HEK293 (cell line): ENCODE data around the gene CNTNAP5.

Experiments
- CTCF ChIA-PET: fragments of 350-600 bp; formaldehyde crosslinking; extraction: SDS; loops from one replicate; lab custom pipeline; 2021; ENCODE audit warnings: antibody characterized with exemption; lab: Yijun Ruan, JAX
- POLR2A ChIA-PET: fragments of 300-600 bp; formaldehyde crosslinking; extraction: SDS; loops from one replicate; lab custom pipeline; 2020; ENCODE audit warnings: antibody characterized with exemption, inconsistent platforms; lab: Yijun Ruan, JAX
- H3K27ac ChIP-seq: fragments of 200-500 bp; sonication (Bioruptor generic); 2 replicates; pipeline ENCODE4 v1.5.1; 2014; ENCODE audit warnings: low read depth, low read length, control low read depth, inconsistent platforms; ENCODE audit errors: extremely low read depth
- H3K36me3 ChIP-seq, 2 experiments: fragments of 200-500 bp in 1 of 2; sonication (Bioruptor generic) in 1 of 2; 1 replicate in 1 of 2; 2 replicates in 1 of 2; pipeline ENCODE4 v1.5.1; 2014 to 2017; ENCODE audit warnings: inconsistent platforms in 2 of 2, low read length in 2 of 2; ENCODE audit not compliant: control insufficient read depth in 2 of 2, insufficient read depth in 1 of 2
- H3K4me1 ChIP-seq: fragments of 200-500 bp; sonication (Bioruptor generic); 2 replicates; pipeline ENCODE4 v1.5.1; 2014; ENCODE audit warnings: mild to moderate bottlenecking, low read length, inconsistent platforms; ENCODE audit not compliant: control insufficient read depth, insufficient read depth
- H3K4me3 ChIP-seq: 2 replicates; pipeline ENCODE4 v1.5.1; 2011; ENCODE audit warnings: low read depth, mild to moderate bottlenecking, control low read depth, low read length, moderate library complexity
- H3K9me3 ChIP-seq: fragments of 200-500 bp; sonication (Bioruptor generic); 2 replicates; pipeline ENCODE4 v1.5.1; 2014; ENCODE audit warnings: low read depth, low read length, inconsistent platforms; ENCODE audit not compliant: control insufficient read depth, insufficient read depth
- GLI4 ChIP-seq: fragments of 450-650 bp; formaldehyde crosslinking; IDR thresholded peaks from 2 replicates; pipeline ENCODE4 v1.5.1; 2016; ENCODE audit warnings: missing biosample characterization, missing genetic modification characterization
- KLF7 ChIP-seq: fragments of 450-650 bp; formaldehyde crosslinking; IDR thresholded peaks from 2 replicates; pipeline ENCODE4 v1.5.1; 2016; ENCODE audit warnings: missing biosample characterization, missing genetic modification characterization, borderline replicate concordance
- RBAK ChIP-seq: fragments of 450-650 bp; formaldehyde crosslinking; IDR thresholded peaks from 2 replicates; pipeline ENCODE4 v1.5.1; 2016; ENCODE audit warnings: missing biosample characterization, missing genetic modification characterization
- TCF7L2 ChIP-seq: IDR thresholded peaks from 2 replicates; pipeline ENCODE4 v1.6.1; 2011; ENCODE audit warnings: low read depth, mild to moderate bottlenecking, inconsistent platforms, low read length, moderate library complexity, borderline replicate concordance
- ZBTB20 ChIP-seq: fragments of 450-650 bp; formaldehyde crosslinking; IDR thresholded peaks from 2 replicates; pipeline ENCODE4 v1.5.1; 2016; ENCODE audit warnings: missing biosample characterization, missing genetic modification characterization
- ZBTB6 ChIP-seq: fragments of 450-650 bp; formaldehyde crosslinking; IDR thresholded peaks from 2 replicates; pipeline ENCODE4 v1.5.1; 2017; ENCODE audit warnings: missing biosample characterization, missing genetic modification characterization
- ZFP69B ChIP-seq: fragments of 450-650 bp; formaldehyde crosslinking; IDR thresholded peaks from 2 replicates; pipeline ENCODE4 v1.5.1; 2016; ENCODE audit warnings: missing biosample characterization, missing genetic modification characterization
- ZNF10 ChIP-seq: fragments of 450-650 bp; formaldehyde crosslinking; IDR thresholded peaks from 2 replicates; pipeline ENCODE4 v1.5.1; 2017; ENCODE audit warnings: missing biosample characterization, missing genetic modification characterization
- ZNF140 ChIP-seq: fragments of 450-650 bp; formaldehyde crosslinking; IDR thresholded peaks from 2 replicates; pipeline ENCODE4 v1.5.1; 2016; ENCODE audit warnings: missing biosample characterization, missing genetic modification characterization
- ZNF23 ChIP-seq: fragments of 450-650 bp; formaldehyde crosslinking; IDR thresholded peaks from 2 replicates; pipeline ENCODE4 v1.5.1; 2016; ENCODE audit warnings: missing biosample characterization, missing genetic modification characterization, borderline replicate concordance
- ZNF266 ChIP-seq: fragments of 450-650 bp; formaldehyde crosslinking; IDR thresholded peaks from 2 replicates; pipeline ENCODE4 v1.5.1; 2016; ENCODE audit warnings: missing biosample characterization, missing genetic modification characterization, low read depth
- ZNF274 ChIP-seq, 2 experiments: fragments of 200-500 bp in 1 of 2; fragments of 450-650 bp in 1 of 2; sonication (Bioruptor generic) in 1 of 2; formaldehyde crosslinking in 1 of 2; IDR thresholded peaks; 2 replicates each; pipeline versions ENCODE4 v1.5.1 to v1.6.1; 2014 to 2016; ENCODE audit warnings: borderline replicate concordance in 1 of 2, inconsistent platforms in 1 of 2, low read length in 1 of 2, missing biosample characterization in 1 of 2, missing genetic modification characterization in 1 of 2
- ZNF335 ChIP-seq: fragments of 450-650 bp; formaldehyde crosslinking; conservative IDR thresholded peaks from 2 replicates; pipeline ENCODE4 v1.5.1; 2016; ENCODE audit warnings: missing biosample characterization, missing genetic modification characterization
- ZNF391 ChIP-seq: fragments of 450-650 bp; formaldehyde crosslinking; IDR thresholded peaks from 2 replicates; pipeline ENCODE4 v1.5.1; 2016; ENCODE audit warnings: low read depth, missing biosample characterization, missing genetic modification characterization, borderline replicate concordance
- ZNF449 ChIP-seq: fragments of 450-650 bp; formaldehyde crosslinking; IDR thresholded peaks from 2 replicates; pipeline ENCODE4 v1.5.1; 2017; ENCODE audit warnings: missing biosample characterization, mild to moderate bottlenecking, missing genetic modification characterization, moderate library complexity
- ZNF513 ChIP-seq: fragments of 450-650 bp; IDR thresholded peaks from 2 replicates; pipeline ENCODE4 v1.5.1; 2018; ENCODE audit warnings: missing biosample characterization, missing genetic modification characterization
- ZNF529 ChIP-seq: fragments of 450-650 bp; formaldehyde crosslinking; IDR thresholded peaks from 2 replicates; pipeline ENCODE4 v1.5.1; 2017; ENCODE audit warnings: missing genetic modification characterization, missing biosample characterization; ENCODE audit not compliant: insufficient replicate concordance
- ZNF530 ChIP-seq: fragments of 450-650 bp; formaldehyde crosslinking; IDR thresholded peaks from 2 replicates; pipeline ENCODE4 v1.5.1; 2016; ENCODE audit warnings: low read depth, missing biosample characterization, missing genetic modification characterization
- ZNF549 ChIP-seq: fragments of 450-650 bp; IDR thresholded peaks from 2 replicates; pipeline ENCODE4 v1.5.1; 2018; ENCODE audit warnings: missing biosample characterization, missing genetic modification characterization, mild to moderate bottlenecking, inconsistent platforms, moderate library complexity
- ZNF600 ChIP-seq: fragments of 450-650 bp; formaldehyde crosslinking; IDR thresholded peaks from 2 replicates; pipeline ENCODE4 v1.5.1; 2016; ENCODE audit warnings: missing biosample characterization, missing genetic modification characterization
- ZNF626 ChIP-seq: fragments of 450-650 bp; sonication (Bioruptor Pico); formaldehyde crosslinking; IDR thresholded peaks from 2 replicates; pipeline ENCODE4 v1.5.1; 2018; ENCODE audit warnings: missing biosample characterization, missing genetic modification characterization, inconsistent platforms
- ZNF658 ChIP-seq: fragments of 450-650 bp; formaldehyde crosslinking; IDR thresholded peaks from 2 replicates; pipeline ENCODE4; 2016; ENCODE audit warnings: missing biosample characterization, missing genetic modification characterization
- ZNF664 ChIP-seq: fragments of 450-650 bp; formaldehyde crosslinking; IDR thresholded peaks from 2 replicates; pipeline ENCODE4 v1.5.1; 2016; ENCODE audit warnings: missing biosample characterization, missing genetic modification characterization
- ZNF701 ChIP-seq: fragments of 450-650 bp; formaldehyde crosslinking; IDR thresholded peaks from 2 replicates; pipeline ENCODE4 v1.5.1; 2016; ENCODE audit warnings: missing biosample characterization, missing genetic modification characterization
- ZNF843 ChIP-seq: fragments of 450-650 bp; formaldehyde crosslinking; IDR thresholded peaks from 2 replicates; pipeline ENCODE4 v1.5.1; 2016; ENCODE audit warnings: missing biosample characterization, missing genetic modification characterization
- ZSCAN30 ChIP-seq: fragments of 450-650 bp; IDR thresholded peaks from 2 replicates; pipeline ENCODE4 v1.5.1; 2018; ENCODE audit warnings: missing biosample characterization, mild to moderate bottlenecking, missing genetic modification characterization, moderate library complexity

CNTNAP5 gene

GRCh38 chr2:124533226-124533954 is 508.3 kb downstream of the CNTNAP5 start (continued):
- no peak for TF ChIP-seq RBAK (tag by site-specific recombination)
- TF ChIP-seq GLI4 (tag by site-specific recombination) = no peak
- no peak for TF ChIP-seq ZNF513
- no peak for TF ChIP-seq ZNF391
- TF ChIP-seq ZNF140 (tag by site-specific recombination) = no peak
- no peak for TF ChIP-seq KLF7 (tag by site-specific recombination)

- H3K36me3 ChIP-seq = no peaks in the 10 kb centered on the region
- CTCF ChIA-PET = no interaction called here
- H3K4me3 ChIP-seq = no peak overlapping the region
- no peaks in the 10 kb centered on the region for H3K9me3 ChIP-seq
- TF ChIP-seq ZBTB6 (no peak), ZNF274 (IDR thresholded peaks at IDR 0.05; ENCODE audit: low read length) (no peak), ZNF274 (tag by site-specific recombination; IDR thresholded peaks at IDR 0.05; ENCODE audit: borderline replicate concordance) (no peak), ZNF600 (tag by site-specific recombination) (no peak), ZSCAN30 (tag by site-specific recombination) (no peak), ZNF530 (no peak), ZNF658 (no peak), ZNF626 (tag by site-specific recombination) (no peak), ZNF701 (no peak), ZNF266 (tag by site-specific recombination) (no peak), ZNF664 (tag by site-specific recombination) (no peak), ZNF549 (tag by site-specific recombination) (no peak), ZNF529 (tag by site-specific recombination) (no peak), ZNF449 (tag by site-specific recombination) (no peak), ZFP69B (tag by site-specific recombination) (no peak), ZNF10 (tag by site-specific recombination) (no peak)
- POLR2A ChIA-PET = no interaction called here
- H3K4me1 ChIP-seq = no peaks in the 10 kb centered on the region
- H3K27ac ChIP-seq = no peak overlapping the region
These were observed 508.9 kb downstream of the CNTNAP5 start for GRCh38 chr2:124534028-124534427.

GRCh38 chr2:124535816-124536215 is 510.7 kb downstream of the CNTNAP5 start:
- ChIA-PET CTCF (no interaction called here), POLR2A (no interaction called here)
- H3K27ac ChIP-seq = no peak overlapping the region

More at GRCh38 chr2:124535816-124536215, 510.7 kb downstream of the CNTNAP5 start:
- H3K4me3 ChIP-seq = no peak overlapping the region
- H3K36me3 ChIP-seq = no peaks in the 10 kb centered on the region
- TF ChIP-seq ZNF335 = no peak
- TF ChIP-seq ZBTB20 (tag by site-specific recombination) = no peak
- TF ChIP-seq ZNF843 (tag by site-specific recombination) = no peak
- TF ChIP-seq ZNF23 (tag by site-specific recombination) = no peak
- no peak for TF ChIP-seq TCF7L2
- no peak for TF ChIP-seq ZNF513
- TF ChIP-seq, all 188 proteins: peak for 0
- Histone ChIP-seq H3K4me1 (no peaks in the 10 kb centered on the region), H3K9me3 (no peaks in the 10 kb centered on the region)
